ENCODE measurements around the gene TGFBR3L.

- no peak for TF ChIP-seq CTCF (IDR thresholded peaks at IDR 0.05)
- no peak for TF ChIP-seq EZH2 (IDR thresholded peaks at IDR 0.05)
- TF ChIP-seq EZH2phosphoT487 (IDR thresholded peaks at IDR 0.05): no peak
These were observed 39.7 kb upstream of the TGFBR3L start for GRCh38 chr19:7874897-7875273.

Data from neural progenitor cell (in vitro differentiated cells).